Mesothelial cell of epicardium (in vitro differentiated cells): Measurements from ENCODE around the gene CGNL1. TPM values are rescaled to one million over a fixed set of nuclear protein-coding genes. Genes with fewer than 3 reads are reported as not detected.
A peak's percentile ranks its signal among the peaks of the same experiment; 100 is the strongest.

ENCODE experiments used
- DNase-seq, 2 experiments: peaks; one replicate each; pipeline ENCODE4 v3.0.0; 2021; ENCODE audit warnings: low spot score in 2 of 2; ENCODE audit not compliant: unreplicated experiment in 2 of 2
- H3K27ac Mint-ChIP-seq: 2 replicates; pipeline ENCODE4 v1.8.0; 2021; ENCODE audit warnings: mixed read lengths
- H3K27me3 Mint-ChIP-seq: 2 replicates; pipeline ENCODE4 v1.8.0; 2021; ENCODE audit warnings: low read depth, mixed read lengths
- H3K36me3 Mint-ChIP-seq: 2 replicates; pipeline ENCODE4 v1.8.0; 2021; ENCODE audit warnings: mixed read lengths
- H3K4me1 Mint-ChIP-seq: 2 replicates; pipeline ENCODE4 v1.8.0; 2021; ENCODE audit warnings: mixed read lengths
- H3K4me3 Mint-ChIP-seq: 2 replicates; pipeline ENCODE4 v1.8.0; 2021; ENCODE audit warnings: mild to moderate bottlenecking, moderate library complexity, mixed read lengths
- H3K9me3 Mint-ChIP-seq: 2 replicates; pipeline ENCODE4 v1.8.0; 2021; ENCODE audit warnings: mixed read lengths
- total RNA-seq: library from RNA; stranded (reverse); gene quantifications from 3 replicates; pipeline ENCODE4 v1.2.1, GENCODE V29; 2021
- TF ChIP-seq, protein P1 (sequence below): fragments of 200-600 bp; sonication (generic); IDR thresholded peaks from one replicate; pipeline ENCODE4 v1.5.0; 2021; ENCODE audit warnings: antibody characterized with exemption; ENCODE audit not compliant: unreplicated experiment

Gene CGNL1
- total RNA-seq, 1 donor from 2014 or later: 34.1 TPM

DNA sequence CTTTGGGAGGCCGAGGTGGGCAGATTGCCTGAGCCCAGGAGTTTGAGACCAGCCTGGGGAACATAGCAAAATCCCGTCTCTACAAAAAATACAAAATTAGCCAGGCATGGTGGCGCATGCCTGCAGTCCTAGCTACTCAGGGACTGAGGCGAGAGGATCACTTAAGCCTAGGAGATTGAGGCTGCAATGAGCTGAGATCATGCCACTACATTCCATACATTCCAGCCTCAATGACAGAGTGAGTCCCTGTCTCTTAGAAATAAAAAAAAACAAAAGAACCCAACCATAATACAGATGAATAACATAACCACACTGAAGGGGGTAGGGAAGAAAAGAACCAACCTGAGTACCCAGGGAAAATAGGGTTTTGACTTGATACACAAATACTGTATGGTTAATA lies 19.7 kb upstream of the CGNL1 start:
- H3K4me3 Mint-ChIP-seq: no peak overlapping the region

DNA sequence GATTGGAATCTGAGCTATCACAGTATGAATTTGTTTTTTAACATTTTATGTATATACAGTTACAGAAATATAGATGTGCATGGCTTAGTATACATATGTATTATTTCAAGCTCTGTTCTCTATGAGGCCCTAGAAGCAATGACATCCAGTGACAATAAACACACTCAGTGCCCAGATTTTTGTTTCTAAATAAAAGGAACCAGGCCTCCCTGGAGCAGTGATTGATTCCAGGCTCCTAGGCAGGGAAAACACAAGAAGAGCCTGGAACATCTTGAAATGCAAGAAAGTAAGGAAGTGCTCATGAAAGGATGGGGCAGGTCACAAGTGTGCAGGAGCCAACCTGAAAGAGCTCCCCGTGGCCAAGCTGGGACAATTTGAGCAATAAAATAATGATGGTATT lies 18.5 kb upstream of the CGNL1 start:
- Mint-ChIP-seq H3K36me3 (no peaks in the 10 kb centered on the region), H3K9me3 (no peaks in the 10 kb centered on the region), H3K4me1 (peaks cover 13% of the 10 kb centered on the region)

More for the DNA sequence above, 19.7 kb upstream of the CGNL1 start:
- H3K36me3 Mint-ChIP-seq: no peaks in the 10 kb centered on the region
- H3K27me3 Mint-ChIP-seq: no peaks in the 10 kb centered on the region
- TF ChIP-seq, protein P1, sequence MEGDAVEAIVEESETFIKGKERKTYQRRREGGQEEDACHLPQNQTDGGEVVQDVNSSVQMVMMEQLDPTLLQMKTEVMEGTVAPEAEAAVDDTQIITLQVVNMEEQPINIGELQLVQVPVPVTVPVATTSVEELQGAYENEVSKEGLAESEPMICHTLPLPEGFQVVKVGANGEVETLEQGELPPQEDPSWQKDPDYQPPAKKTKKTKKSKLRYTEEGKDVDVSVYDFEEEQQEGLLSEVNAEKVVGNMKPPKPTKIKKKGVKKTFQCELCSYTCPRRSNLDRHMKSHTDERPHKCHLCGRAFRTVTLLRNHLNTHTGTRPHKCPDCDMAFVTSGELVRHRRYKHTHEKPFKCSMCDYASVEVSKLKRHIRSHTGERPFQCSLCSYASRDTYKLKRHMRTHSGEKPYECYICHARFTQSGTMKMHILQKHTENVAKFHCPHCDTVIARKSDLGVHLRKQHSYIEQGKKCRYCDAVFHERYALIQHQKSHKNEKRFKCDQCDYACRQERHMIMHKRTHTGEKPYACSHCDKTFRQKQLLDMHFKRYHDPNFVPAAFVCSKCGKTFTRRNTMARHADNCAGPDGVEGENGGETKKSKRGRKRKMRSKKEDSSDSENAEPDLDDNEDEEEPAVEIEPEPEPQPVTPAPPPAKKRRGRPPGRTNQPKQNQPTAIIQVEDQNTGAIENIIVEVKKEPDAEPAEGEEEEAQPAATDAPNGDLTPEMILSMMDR: no peak
- no peaks in the 10 kb centered on the region for H3K9me3 Mint-ChIP-seq
- H3K27ac Mint-ChIP-seq: peak overlapping the region; percentile 60
- DNase-seq: no peak
- H3K4me1 Mint-ChIP-seq: peaks cover 11% of the 10 kb centered on the region

DNA sequence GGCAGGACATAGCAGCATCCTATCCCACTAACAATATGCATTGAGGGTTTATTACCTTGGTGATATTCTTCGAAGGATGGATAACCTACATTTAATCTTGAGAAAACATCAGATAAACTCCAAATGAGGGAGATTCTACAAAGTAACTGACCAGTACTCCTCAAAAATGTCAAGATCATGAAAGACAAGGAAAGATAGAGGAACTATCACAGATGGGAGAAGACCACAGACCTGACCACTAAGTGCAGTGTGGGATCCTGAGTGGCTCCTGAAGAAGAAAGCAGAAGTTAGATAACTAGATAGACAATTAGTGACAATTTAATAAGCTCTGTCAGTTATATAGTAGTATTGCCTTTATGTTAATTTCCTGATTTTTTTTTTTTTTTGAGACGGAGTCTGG lies 17.7 kb upstream of the CGNL1 start:
- H3K27ac Mint-ChIP-seq: no peak overlapping the region
- no peaks in the 10 kb centered on the region for H3K36me3 Mint-ChIP-seq
- H3K4me1 Mint-ChIP-seq: peaks cover 17% of the 10 kb centered on the region
- H3K9me3 Mint-ChIP-seq: no peaks in the 10 kb centered on the region
- no peaks in the 10 kb centered on the region for H3K27me3 Mint-ChIP-seq
- DNase-seq: no peak
- TF ChIP-seq, protein P1: no peak
- no peak overlapping the region for H3K4me3 Mint-ChIP-seq

More for the DNA sequence above, 18.5 kb upstream of the CGNL1 start:
- TF ChIP-seq, protein P1: no peak
- H3K4me3 Mint-ChIP-seq: no peak overlapping the region
- H3K27me3 Mint-ChIP-seq: no peaks in the 10 kb centered on the region
- no peak for DNase-seq
- H3K27ac Mint-ChIP-seq: no peak overlapping the region

DNA sequence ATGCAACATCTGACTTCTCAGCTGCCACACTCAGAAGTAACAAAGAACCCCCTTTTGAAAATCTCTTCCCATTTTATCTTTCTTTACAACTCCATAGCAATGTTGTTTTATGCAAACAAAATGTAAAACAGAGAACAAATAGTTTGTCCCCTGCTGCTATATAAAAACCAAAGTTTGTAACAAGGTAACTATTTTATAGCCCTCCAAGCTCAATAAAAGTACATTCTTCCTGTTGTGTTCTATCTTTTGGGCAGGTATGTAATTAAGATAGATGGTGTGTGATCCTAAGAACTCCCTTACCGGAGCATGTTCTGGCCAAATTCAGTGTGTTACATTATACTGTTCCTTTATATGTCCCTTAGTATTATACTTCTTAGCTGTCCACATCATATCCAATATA lies 12.6 kb upstream of the CGNL1 start:
- no peak overlapping the region for H3K4me3 Mint-ChIP-seq
- H3K27ac Mint-ChIP-seq: peak overlapping the region; percentile 53
- no peak for DNase-seq
- TF ChIP-seq, protein P1: no peak
- H3K4me1 Mint-ChIP-seq: peaks cover 19% of the 10 kb centered on the region
- H3K36me3 Mint-ChIP-seq: no peaks in the 10 kb centered on the region
- no peaks in the 10 kb centered on the region for H3K27me3 Mint-ChIP-seq
- H3K9me3 Mint-ChIP-seq: no peaks in the 10 kb centered on the region

DNA sequence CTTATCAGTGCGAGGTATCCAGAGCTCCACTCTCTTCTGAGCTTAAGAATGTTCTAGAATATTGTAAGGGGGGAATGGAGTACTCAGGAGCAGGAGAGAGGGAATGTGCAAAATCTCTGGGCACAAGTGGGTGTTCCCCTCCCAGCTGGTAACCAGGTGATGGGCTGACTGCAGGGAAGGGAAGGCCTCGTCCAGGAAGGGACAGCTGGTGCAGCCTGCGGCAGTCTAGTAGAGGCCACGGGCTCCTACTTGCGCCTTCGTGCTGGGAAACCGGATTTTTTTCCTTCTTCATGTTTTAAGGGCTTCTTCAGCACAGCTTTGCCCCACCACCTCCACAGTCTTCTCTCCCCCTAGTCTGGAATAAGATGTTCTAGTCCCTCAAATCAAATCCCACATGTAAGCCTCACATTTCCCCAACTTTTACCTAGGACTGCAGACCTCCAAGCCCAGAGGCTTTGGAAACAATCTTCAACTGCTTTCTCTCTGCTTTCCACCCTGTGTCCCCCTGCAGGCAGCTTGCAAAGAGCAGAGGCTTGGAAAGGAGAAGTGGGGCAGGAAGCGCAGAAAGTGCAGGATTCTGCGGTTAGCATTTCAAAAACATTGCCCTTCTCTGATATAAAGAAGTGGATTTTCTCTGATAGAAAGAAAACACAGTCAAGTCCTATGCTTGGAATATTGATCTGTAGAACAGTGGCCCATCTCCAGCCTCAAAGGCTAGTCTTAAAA lies 11.9 kb upstream of the CGNL1 start:
- no peak overlapping the region for H3K4me3 Mint-ChIP-seq
- peak overlapping the region; percentile 67 for H3K27ac Mint-ChIP-seq
- H3K27me3 Mint-ChIP-seq: no peaks in the 10 kb centered on the region
- no peaks in the 10 kb centered on the region for H3K36me3 Mint-ChIP-seq
- TF ChIP-seq, protein P1: no peak
- DNase-seq: no peak
- H3K9me3 Mint-ChIP-seq: no peaks in the 10 kb centered on the region
- H3K4me1 Mint-ChIP-seq: peaks cover 19% of the 10 kb centered on the region
